KOPT-K1 (cell line): ENCODE data around the gene ITGA7.

Source experiments
- H3K27ac ChIP-seq: fragments of 200-600 bp; sonication (generic); 2 replicates; pipeline ENCODE4 v1.5.1; 2016; ENCODE audit warnings: antibody characterized with exemption, mild to moderate bottlenecking, low read depth, low read length; ENCODE audit not compliant: poor library complexity, severe bottlenecking
- H3K36me3 ChIP-seq: fragments of 200-600 bp; sonication (generic); 2 replicates; pipeline ENCODE4 v1.5.1; 2017; ENCODE audit warnings: antibody characterized with exemption, mild to moderate bottlenecking, low read length, moderate library complexity; ENCODE audit not compliant: insufficient read depth
- H3K9me3 ChIP-seq: fragments of 200-600 bp; sonication (generic); 2 replicates; pipeline ENCODE4 v1.5.1; 2017; ENCODE audit warnings: antibody characterized with exemption, low read length, mild to moderate bottlenecking; ENCODE audit not compliant: insufficient read depth, poor library complexity, severe bottlenecking

ITGA7 gene

GRCh38 chr12:55717011-55718007 is 9.6 kb upstream of the ITGA7 start:
- Histone ChIP-seq H3K27ac (peak overlapping the region; percentile 80), H3K36me3 (peaks cover 41% of the 10 kb centered on the region; the same call in 1 of the 2 replicates)

GRCh38 chr12:55716582-55716957 is 8.9 kb upstream of the ITGA7 start:
- peaks cover 35% of the 10 kb centered on the region; the same call in 1 of the 2 replicates for H3K36me3 ChIP-seq
- H3K27ac ChIP-seq, result peak overlapping the region; percentile 80
- no peaks in the 10 kb centered on the region for H3K9me3 ChIP-seq

More at GRCh38 chr12:55717011-55718007, 9.6 kb upstream of the ITGA7 start:
- H3K9me3 ChIP-seq, result no peaks in the 10 kb centered on the region

- Histone ChIP-seq H3K36me3 (peaks cover 30% of the 10 kb centered on the region; the same call in 1 of the 2 replicates), H3K9me3 (no peaks in the 10 kb centered on the region), H3K27ac (peak within 1 kb of the TSS; percentile 80)
Observed at GRCh38 chr12:55715833-55716581, 8.3 kb upstream of the ITGA7 start, which contains the start of gene BLOC1S1. TSS of gene BLOC1S1 (plus strand) at chr12:55716046. CDS start at chr12:55716052, 6 bp downstream.

DNA sequence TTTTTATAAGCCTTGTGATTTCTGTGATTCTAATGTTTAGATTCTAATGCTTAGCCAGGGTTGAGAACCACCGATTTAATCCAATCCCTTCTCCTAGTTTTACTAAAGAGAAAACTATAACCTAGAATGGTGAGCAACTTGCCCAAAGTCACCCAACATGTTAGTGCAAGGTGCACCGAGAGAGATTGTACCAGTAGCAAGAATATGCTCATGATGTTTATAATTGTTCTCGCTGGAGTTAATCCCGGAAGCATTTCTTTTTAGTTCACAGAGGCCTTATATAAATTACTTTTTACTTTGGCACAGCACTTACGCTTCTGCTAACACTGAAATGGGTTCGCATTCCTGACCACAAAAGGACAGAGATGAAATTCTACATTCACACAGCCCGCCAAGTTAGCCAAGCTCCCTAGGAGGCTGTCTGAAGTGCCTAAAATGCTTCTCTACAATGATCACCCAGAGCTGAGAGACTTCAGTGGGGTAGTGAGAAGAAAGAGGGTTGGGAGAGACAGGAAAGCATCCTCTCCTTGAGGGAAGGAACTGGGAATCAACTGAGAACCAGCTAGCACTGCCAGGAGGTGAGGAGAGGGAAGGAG is 7.6 kb upstream of the ITGA7 start:
- Histone ChIP-seq H3K9me3 (no peaks in the 10 kb centered on the region), H3K27ac (peak overlapping the region; percentile 80), H3K36me3 (peaks cover 22% of the 10 kb centered on the region; the same call in 1 of the 2 replicates)

DNA sequence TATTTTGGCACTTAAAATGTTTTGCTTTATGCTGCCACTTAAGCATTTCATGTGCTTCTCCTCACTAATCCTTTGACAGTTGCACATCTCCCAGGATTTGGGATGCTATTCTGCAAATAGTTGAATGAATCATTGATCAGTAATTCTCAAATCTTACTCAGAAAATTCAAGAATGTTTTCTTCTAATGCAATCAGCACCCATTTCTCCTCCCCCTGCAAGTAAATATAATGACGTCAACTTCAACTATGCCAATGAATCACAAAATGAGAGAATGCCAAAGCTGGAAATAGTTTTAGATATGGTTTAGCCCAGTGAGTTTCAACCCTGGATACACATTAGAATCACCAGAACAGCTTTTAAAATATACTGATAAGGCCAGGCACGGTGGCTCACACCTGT is 6.0 kb upstream of the ITGA7 start:
- Histone ChIP-seq H3K9me3 (no peaks in the 10 kb centered on the region), H3K36me3 (peaks cover 7% of the 10 kb centered on the region; the same call in 1 of the 2 replicates), H3K27ac (no peak overlapping the region)

DNA sequence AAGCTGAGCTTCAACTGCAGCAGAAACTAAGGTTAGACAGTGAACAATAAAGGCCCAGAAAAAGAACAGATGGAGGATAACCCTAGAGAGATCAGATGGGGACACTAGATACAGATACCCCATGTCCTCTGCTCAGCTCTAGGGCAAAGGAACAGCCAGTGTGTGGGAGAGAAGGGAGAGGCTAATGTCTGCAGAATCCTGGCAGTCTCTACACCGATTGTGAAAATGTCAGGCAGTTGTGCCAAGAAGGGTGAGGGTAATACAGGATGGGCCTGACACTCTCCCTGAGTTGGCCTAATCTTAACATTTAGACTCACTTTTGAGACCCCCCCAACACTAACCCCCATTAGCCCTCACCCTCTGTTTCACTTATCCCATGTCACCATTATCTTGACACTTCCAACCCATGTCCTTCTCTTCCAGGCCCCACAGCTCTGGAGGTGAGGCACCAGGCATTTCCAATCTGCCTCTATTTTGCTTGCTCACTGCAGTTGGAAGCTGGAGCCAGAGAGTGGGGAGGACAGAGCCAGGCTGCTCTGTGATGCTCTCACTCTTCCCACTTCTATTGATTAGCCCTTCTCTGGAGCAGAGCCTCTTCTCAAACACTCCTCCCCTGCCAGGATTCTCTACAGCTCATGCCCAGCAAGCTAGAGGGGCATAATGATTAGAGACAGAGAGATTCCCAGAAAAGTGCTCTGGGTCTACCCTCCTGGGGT is 5.2 kb upstream of the ITGA7 start:
- no peaks in the 10 kb centered on the region for H3K9me3 ChIP-seq
- no peaks in the 10 kb centered on the region for H3K36me3 ChIP-seq
- H3K27ac ChIP-seq, result no peak overlapping the region

DNA sequence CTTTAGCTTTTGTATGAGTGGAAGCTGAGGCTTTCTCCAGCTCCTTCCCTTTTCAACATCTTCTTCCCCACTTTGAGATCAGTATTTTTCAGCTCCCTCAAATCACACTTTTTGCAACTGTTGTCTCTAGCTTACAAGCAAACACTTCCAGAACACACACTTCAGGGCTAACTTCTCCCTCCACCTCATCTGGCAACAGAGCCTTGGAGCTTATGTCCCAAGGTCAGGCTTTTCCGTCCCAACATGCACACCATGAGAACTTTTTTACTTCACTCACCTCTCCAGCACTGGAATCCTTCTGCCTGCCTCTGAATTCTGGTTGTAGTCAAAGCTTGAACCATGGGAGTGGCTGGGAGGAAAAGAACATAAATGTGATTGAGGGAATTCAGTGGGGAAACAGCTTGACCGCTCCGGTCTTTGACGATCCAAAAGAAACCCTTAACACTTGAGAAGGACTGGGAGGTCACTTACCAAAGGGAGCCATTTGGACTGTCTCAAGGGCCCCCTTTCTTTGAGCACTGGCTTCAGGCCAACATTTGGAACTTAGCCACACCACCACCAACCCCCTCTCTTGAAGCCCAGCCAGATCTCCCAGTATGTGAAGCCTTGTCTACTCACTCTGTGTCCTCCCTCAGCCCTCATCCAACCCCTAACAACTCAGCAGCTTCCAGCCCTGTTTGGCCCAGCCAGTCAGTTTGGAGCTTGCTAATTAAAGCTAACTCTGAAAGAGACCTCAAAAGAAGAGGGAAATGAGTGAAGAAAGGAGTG is 4.3 kb upstream of the ITGA7 start:
- H3K9me3 ChIP-seq, result no peaks in the 10 kb centered on the region
- no peak overlapping the region for H3K27ac ChIP-seq
- H3K36me3 ChIP-seq, result no peaks in the 10 kb centered on the region

DNA sequence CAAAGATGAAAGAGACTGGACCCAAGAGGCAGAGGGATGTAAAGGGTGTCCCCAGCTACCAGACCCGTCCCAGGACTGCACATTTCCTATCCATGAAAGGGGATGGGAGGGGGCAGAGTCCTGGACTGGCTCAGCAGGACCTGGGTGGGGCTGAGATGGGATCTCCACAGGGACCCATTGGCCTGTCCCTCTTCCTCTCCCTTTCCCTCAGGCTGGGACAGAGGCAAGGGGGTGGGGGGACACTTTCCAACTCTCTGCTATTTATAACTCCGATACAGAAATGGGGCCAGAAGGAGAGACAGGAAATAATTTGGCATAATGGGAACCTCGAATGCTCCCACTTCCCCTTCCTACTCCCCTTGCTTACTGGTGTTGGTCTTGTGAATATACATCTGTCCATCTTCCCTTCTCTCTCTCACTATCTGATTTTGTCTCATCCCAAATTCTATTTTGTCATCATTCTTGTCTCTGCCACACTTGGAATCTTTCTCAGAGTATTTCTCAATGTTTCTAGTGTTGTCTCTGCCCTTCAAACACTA is 1.1 kb upstream of the ITGA7 start:
- Histone ChIP-seq H3K9me3 (no peaks in the 10 kb centered on the region), H3K36me3 (no peaks in the 10 kb centered on the region), H3K27ac (no peak overlapping the region)

GRCh38 chr12:55707219-55707671 is 459 bp downstream of the ITGA7 start:
- no peak overlapping the region for H3K27ac ChIP-seq
- H3K9me3 ChIP-seq, result no peaks in the 10 kb centered on the region
- no peaks in the 10 kb centered on the region for H3K36me3 ChIP-seq

DNA sequence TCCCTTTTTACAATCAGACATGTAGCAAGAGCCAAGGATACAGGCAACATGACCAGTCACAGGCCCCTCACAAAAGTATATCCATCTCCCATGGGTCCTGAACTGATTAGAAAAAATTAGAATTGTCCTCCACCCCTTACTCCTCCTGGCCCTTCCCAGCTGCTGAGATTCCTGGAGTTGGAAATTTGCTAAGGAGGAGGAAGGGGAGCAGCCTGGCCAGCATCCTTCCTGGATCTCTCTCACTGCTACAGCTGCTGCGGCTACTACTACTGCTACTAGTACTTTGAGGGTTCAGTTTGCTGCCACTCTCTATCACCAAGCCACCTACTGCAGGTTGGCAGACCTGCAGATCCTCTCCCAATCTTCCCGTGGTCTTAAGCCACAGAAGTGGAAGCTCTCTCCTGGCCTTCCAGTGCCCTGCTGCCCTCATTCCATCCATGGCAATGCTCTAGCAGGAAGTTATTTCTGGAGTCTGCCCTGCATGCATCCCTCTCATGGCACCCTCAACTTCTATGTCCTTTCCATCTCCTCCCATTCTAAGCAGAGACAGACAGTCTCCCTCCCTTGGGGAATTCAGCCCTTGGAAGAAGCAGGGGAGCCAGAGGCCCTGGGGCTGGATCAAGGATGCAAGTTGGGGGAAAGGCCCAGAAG is 1.0 kb downstream of the ITGA7 start:
- Histone ChIP-seq H3K9me3 (no peaks in the 10 kb centered on the region), H3K27ac (no peak overlapping the region), H3K36me3 (no peaks in the 10 kb centered on the region)

GRCh38 chr12:55705782-55706402 is 1.8 kb downstream of the ITGA7 start:
- H3K27ac ChIP-seq, result no peak overlapping the region
- no peaks in the 10 kb centered on the region for H3K9me3 ChIP-seq
- no peaks in the 10 kb centered on the region for H3K36me3 ChIP-seq

- no peak overlapping the region for H3K27ac ChIP-seq
Observed at GRCh38 chr12:55704824-55705718, 2.6 kb downstream of the ITGA7 start.

More at GRCh38 chr12:55704824-55705718, 2.6 kb downstream of the ITGA7 start:
- H3K36me3 ChIP-seq, result no peaks in the 10 kb centered on the region
- no peaks in the 10 kb centered on the region for H3K9me3 ChIP-seq
